Measurements from ENCODE around the gene ELP4.

Gene ELP4

DNA sequence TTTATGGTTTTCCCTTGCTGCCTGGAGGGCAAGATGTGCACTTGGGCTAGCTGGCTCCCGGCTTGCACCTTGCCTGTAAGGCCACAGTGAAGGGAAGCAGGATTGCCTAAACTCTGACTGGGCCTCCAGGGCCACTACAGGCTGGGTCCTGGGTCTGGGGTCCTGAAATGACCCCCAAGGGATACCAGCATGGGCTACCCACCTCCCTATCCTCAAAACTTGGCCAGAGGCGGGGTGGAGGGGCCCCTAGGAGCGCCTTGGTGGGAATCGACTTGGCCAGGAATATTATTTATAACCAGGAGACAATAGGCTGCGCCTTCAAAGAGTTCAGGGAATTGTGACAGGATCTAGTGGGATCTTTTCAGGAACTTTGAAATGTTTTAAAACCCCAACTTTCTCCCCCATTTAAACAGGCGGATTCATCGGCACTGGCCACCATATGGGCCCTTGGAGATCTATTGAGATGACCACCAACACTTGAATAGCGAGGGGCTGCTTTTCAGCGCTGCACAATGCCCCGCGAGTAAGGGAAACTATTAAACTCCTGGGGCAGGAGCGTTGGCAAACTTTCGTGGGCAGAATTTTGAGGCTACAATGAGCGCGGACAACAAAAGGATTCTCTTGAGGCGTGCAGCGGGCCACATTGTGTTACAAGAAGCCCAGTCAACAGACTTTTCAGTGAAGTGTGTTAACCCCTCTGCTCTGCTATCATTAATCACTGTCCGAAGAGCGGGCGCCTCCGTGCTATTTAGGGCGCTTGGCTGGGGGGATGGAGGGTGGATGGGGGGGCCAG, 286.3 kb downstream of the ELP4 start:
- no peak for DNase-seq (ENCODE audit: low read depth)
- TF ChIP-seq, protein P1, sequence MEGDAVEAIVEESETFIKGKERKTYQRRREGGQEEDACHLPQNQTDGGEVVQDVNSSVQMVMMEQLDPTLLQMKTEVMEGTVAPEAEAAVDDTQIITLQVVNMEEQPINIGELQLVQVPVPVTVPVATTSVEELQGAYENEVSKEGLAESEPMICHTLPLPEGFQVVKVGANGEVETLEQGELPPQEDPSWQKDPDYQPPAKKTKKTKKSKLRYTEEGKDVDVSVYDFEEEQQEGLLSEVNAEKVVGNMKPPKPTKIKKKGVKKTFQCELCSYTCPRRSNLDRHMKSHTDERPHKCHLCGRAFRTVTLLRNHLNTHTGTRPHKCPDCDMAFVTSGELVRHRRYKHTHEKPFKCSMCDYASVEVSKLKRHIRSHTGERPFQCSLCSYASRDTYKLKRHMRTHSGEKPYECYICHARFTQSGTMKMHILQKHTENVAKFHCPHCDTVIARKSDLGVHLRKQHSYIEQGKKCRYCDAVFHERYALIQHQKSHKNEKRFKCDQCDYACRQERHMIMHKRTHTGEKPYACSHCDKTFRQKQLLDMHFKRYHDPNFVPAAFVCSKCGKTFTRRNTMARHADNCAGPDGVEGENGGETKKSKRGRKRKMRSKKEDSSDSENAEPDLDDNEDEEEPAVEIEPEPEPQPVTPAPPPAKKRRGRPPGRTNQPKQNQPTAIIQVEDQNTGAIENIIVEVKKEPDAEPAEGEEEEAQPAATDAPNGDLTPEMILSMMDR (conservative IDR thresholded peaks at IDR 0.05; ENCODE audit: low read depth, low read length): no peak

GRCh38 chr11:31796499-31797189, 287.1 kb downstream of the ELP4 start:
- TF ChIP-seq, protein P1 (conservative IDR thresholded peaks at IDR 0.05; ENCODE audit: low read depth, low read length): no peak
- DNase-seq (ENCODE audit: low read depth): no peak
- no peak overlapping the region for H3K4me3 ChIP-seq (ENCODE audit: low read depth, low read length)

More for the DNA sequence above, 286.3 kb downstream of the ELP4 start:
- H3K4me3 ChIP-seq (ENCODE audit: low read depth, low read length): no peak overlapping the region

GRCh38 chr11:31797190-31798056, 287.9 kb downstream of the ELP4 start:
- TF ChIP-seq, protein P1 (conservative IDR thresholded peaks at IDR 0.05; ENCODE audit: low read depth, low read length): no peak
- DNase-seq (ENCODE audit: low read depth): no peak

GRCh38 chr11:31798057-31798553, 288.5 kb downstream of the ELP4 start:
- no peak overlapping the region for H3K4me3 ChIP-seq (ENCODE audit: low read depth, low read length)
- no peak for DNase-seq (ENCODE audit: low read depth)
- TF ChIP-seq, protein P1 (conservative IDR thresholded peaks at IDR 0.05; ENCODE audit: low read depth, low read length): no peak

More at GRCh38 chr11:31797190-31798056, 287.9 kb downstream of the ELP4 start:
- no peak overlapping the region for H3K4me3 ChIP-seq (ENCODE audit: low read depth, low read length)

GRCh38 chr11:31798554-31799434, 289.2 kb downstream of the ELP4 start:
- no peak for DNase-seq (ENCODE audit: low read depth)

More at GRCh38 chr11:31798554-31799434, 289.2 kb downstream of the ELP4 start:
- H3K4me3 ChIP-seq (ENCODE audit: low read depth, low read length): no peak overlapping the region
- TF ChIP-seq, protein P1 (conservative IDR thresholded peaks at IDR 0.05; ENCODE audit: low read depth, low read length): peak; percentile 35
